Stimulated activated CD8-positive, alpha-beta memory T cell treated with anti-CD3 and anti-CD28 coated beads, Interleukin-15, amount 100 ng/mL, for 24 hours (primary cell): ENCODE results near the gene XRCC6.
"Not testable (repeated sequence)": the region's sequence is repeated elsewhere in the genome, so short reads cannot be mapped to it uniquely, and the experiment has no call there.

Source experiments
- DNase-seq: peaks from one replicate; pipeline ENCODE4 v3.0.0-alpha.2; 2020; ENCODE audit warnings: low read depth

Gene XRCC6

GRCh38 chr22:41621099-41621910, at the start of gene XRCC6:
XRCC6 (plus strand) TSS chr22:41621295; CDS start chr22:41622005, 710 bp downstream.
- peak; percentile 99 for DNase-seq

- no peak for DNase-seq
These were observed 49.3 kb upstream of the XRCC6 start for GRCh38 chr22:41571786-41572185.

- not testable (repeated sequence) for DNase-seq
These were observed 48.8 kb upstream of the XRCC6 start for GRCh38 chr22:41572305-41572704.

GRCh38 chr22:41573677-41574076, 47.4 kb upstream of the XRCC6 start:
- no peak for DNase-seq

- no peak for DNase-seq
These were observed 46.2 kb upstream of the XRCC6 start for GRCh38 chr22:41574847-41575381.

- no peak for DNase-seq
These were observed 45.6 kb upstream of the XRCC6 start for GRCh38 chr22:41575533-41575932.

GRCh38 chr22:41576877-41577276, 44.2 kb upstream of the XRCC6 start:
- no peak for DNase-seq

- DNase-seq = no peak
These were observed 43.0 kb upstream of the XRCC6 start for GRCh38 chr22:41578114-41578513.

GRCh38 chr22:41578818-41579217, 42.3 kb upstream of the XRCC6 start:
- no peak for DNase-seq

GRCh38 chr22:41579297-41579996, 41.6 kb upstream of the XRCC6 start:
- DNase-seq = no peak

- no peak for DNase-seq
These were observed 41.1 kb upstream of the XRCC6 start for GRCh38 chr22:41579997-41580355.

- DNase-seq = no peak
These were observed 38.4 kb upstream of the XRCC6 start for GRCh38 chr22:41582694-41583093.

- no peak for DNase-seq
These were observed 36.2 kb upstream of the XRCC6 start for GRCh38 chr22:41584881-41585280.

- DNase-seq = no peak
These were observed 35.2 kb upstream of the XRCC6 start for GRCh38 chr22:41585898-41586297.

- no peak for DNase-seq
These were observed 33.8 kb upstream of the XRCC6 start for GRCh38 chr22:41587347-41587723.

GRCh38 chr22:41589391-41590241, 31.5 kb upstream of the XRCC6 start, which contains the start of gene PMM1:
PMM1 (minus strand) TSS chr22:41589840; CDS start chr22:41589805, 35 bp downstream.
- peak; percentile 100 for DNase-seq

- not testable (repeated sequence) for DNase-seq
These were observed 27.6 kb upstream of the XRCC6 start for GRCh38 chr22:41593336-41593960.

- DNase-seq = no peak
These were observed 25.4 kb upstream of the XRCC6 start for GRCh38 chr22:41595703-41596102.

- DNase-seq = no peak
These were observed 24.1 kb upstream of the XRCC6 start for GRCh38 chr22:41596776-41597634.

- DNase-seq = no peak
These were observed 23.5 kb upstream of the XRCC6 start for GRCh38 chr22:41597635-41597953.

- DNase-seq = no peak
These were observed 23.0 kb upstream of the XRCC6 start for GRCh38 chr22:41598081-41598480.
